MM.1S (cell line): ENCODE results near the gene EPS8L1.

Experiments used
- DNase-seq: peaks from one replicate; pipeline ENCODE4 v3.0.0-alpha.2; 2015
- H2AFZ ChIP-seq: fragments of 300-600 bp; sonication (generic); 2 replicates; pipeline ENCODE4 v1.6.0; 2016; ENCODE audit warnings: antibody characterized with exemption, low read length
- H3F3A ChIP-seq: fragments of 300-600 bp; sonication (generic); 2 replicates; pipeline ENCODE4 v1.6.1; 2016; ENCODE audit warnings: mild to moderate bottlenecking, antibody characterized with exemption, low read length, moderate library complexity, mixed read lengths; ENCODE audit not compliant: insufficient read depth
- H3K27ac ChIP-seq: fragments of 300-600 bp; sonication (generic); 2 replicates; pipeline ENCODE4 v1.5.1; 2016; ENCODE audit warnings: mild to moderate bottlenecking, low read length
- H3K27me3 ChIP-seq: fragments of 300-600 bp; sonication (generic); replicated peaks from 2 replicates; pipeline ENCODE4 v1.6.0; 2016; ENCODE audit warnings: low read length; ENCODE audit not compliant: insufficient read depth
- H3K36me3 ChIP-seq: fragments of 300-600 bp; sonication (generic); replicated peaks from 2 replicates; pipeline ENCODE4 v1.6.1; 2016; ENCODE audit warnings: mild to moderate bottlenecking, low read length, mixed read lengths; ENCODE audit not compliant: insufficient read depth
- H3K4me1 ChIP-seq: fragments of 300-600 bp; sonication (generic); 2 replicates; pipeline ENCODE4 v1.6.1; 2016; ENCODE audit warnings: low read length, mixed read lengths
- H3K4me2 ChIP-seq: fragments of 300-600 bp; sonication (generic); 2 replicates; pipeline ENCODE4 v1.6.0; 2016; ENCODE audit warnings: low read depth, low read length
- H3K4me3 ChIP-seq: fragments of 300-600 bp; sonication (generic); 2 replicates; pipeline ENCODE4 v1.5.1; 2016; ENCODE audit warnings: low read length, mixed read lengths
- H3K79me2 ChIP-seq: fragments of 300-600 bp; sonication (generic); 2 replicates; pipeline ENCODE4 v1.6.1; 2016; ENCODE audit warnings: mixed run types, low read length, mixed read lengths
- H3K9ac ChIP-seq: fragments of 300-600 bp; sonication (generic); 2 replicates; pipeline ENCODE4 v1.6.1; 2016; ENCODE audit warnings: low read length, mixed read lengths
- H3K9me2 ChIP-seq: fragments of 300-600 bp; sonication (generic); replicated peaks from 2 replicates; pipeline ENCODE4 v1.6.1; 2016; ENCODE audit warnings: mild to moderate bottlenecking, low read length, mixed read lengths; ENCODE audit not compliant: insufficient read depth
- H3K9me3 ChIP-seq: fragments of 300-600 bp; sonication (generic); replicated peaks from 2 replicates; pipeline ENCODE4 v1.6.1; 2016; ENCODE audit warnings: mild to moderate bottlenecking, low read length, mixed read lengths; ENCODE audit not compliant: insufficient read depth
- H4K20me1 ChIP-seq: fragments of 300-600 bp; sonication (generic); 2 replicates; pipeline ENCODE4 v1.6.1; 2016; ENCODE audit warnings: mild to moderate bottlenecking, low read length, moderate library complexity, mixed read lengths; ENCODE audit not compliant: insufficient read depth
- CTCF ChIP-seq: fragments of 300-600 bp; sonication (generic); IDR thresholded peaks from 2 replicates; pipeline ENCODE4 v1.5.1; 2016; ENCODE audit warnings: antibody characterized with exemption, low read length, mixed read lengths
- EZH2 ChIP-seq: fragments of 300-600 bp; sonication (generic); optimal IDR thresholded peaks from 2 replicates; pipeline ENCODE3; 2017; ENCODE audit warnings: low read depth, mild to moderate bottlenecking, antibody characterized with exemption, low read length, mixed read lengths
- EZH2phosphoT487 ChIP-seq: fragments of 300-600 bp; sonication (generic); IDR thresholded peaks from 2 replicates; pipeline ENCODE4 v1.6.1; 2018; ENCODE audit warnings: antibody characterized with exemption, low read length

The EPS8L1 gene

GRCh38 chr19:55113570-55114039 lies 37.9 kb downstream of the EPS8L1 start:
- TF ChIP-seq EZH2phosphoT487: no peak
- TF ChIP-seq CTCF: no peak
- no peak for TF ChIP-seq EZH2
- no peaks in the 10 kb centered on the region for H4K20me1 ChIP-seq
- 0 out of 2 replicates have a peak, but pooled peaks cover 4% of the 10 kb centered on the region for H3F3A ChIP-seq
- H3K9me2 ChIP-seq: no peaks in the 10 kb centered on the region
- no peak overlapping the region for H3K4me3 ChIP-seq
- no peaks in the 10 kb centered on the region for H3K9me3 ChIP-seq
- no peak for DNase-seq
- peaks cover 10% of the 10 kb centered on the region; the same call in 1 of the 2 replicates for H3K4me1 ChIP-seq
- H3K27me3 ChIP-seq: peaks cover 1% of the 10 kb centered on the region; the same call in 1 of the 2 replicates
- H3K36me3 ChIP-seq: no peaks in the 10 kb centered on the region
- H3K27ac ChIP-seq: no peak overlapping the region
- H3K4me2 ChIP-seq: no peak overlapping the region
- H2AFZ ChIP-seq: no peak overlapping the region
- H3K79me2 ChIP-seq: peaks cover 56% of the 10 kb centered on the region
- no peak overlapping the region for H3K9ac ChIP-seq

GRCh38 chr19:55114566-55115145 lies 39.0 kb downstream of the EPS8L1 start:
- Histone ChIP-seq H3K4me2 (no peak overlapping the region), H3K4me1 (peaks cover 10% of the 10 kb centered on the region; the same call in 1 of the 2 replicates), H3K27ac (no peak overlapping the region), H3K9ac (no peak overlapping the region), H3K9me2 (no peaks in the 10 kb centered on the region), H2AFZ (no peak overlapping the region), H3K36me3 (no peaks in the 10 kb centered on the region), H3K79me2 (peaks cover 56% of the 10 kb centered on the region), H3K27me3 (peaks cover 7% of the 10 kb centered on the region), H3K9me3 (no peaks in the 10 kb centered on the region), H3K4me3 (no peak overlapping the region), H3F3A (0 out of 2 replicates have a peak, but pooled peaks cover 4% of the 10 kb centered on the region), H4K20me1 (no peaks in the 10 kb centered on the region)
- DNase-seq: no peak
- TF ChIP-seq EZH2phosphoT487 (no peak), CTCF (no peak), EZH2 (no peak)

DNA sequence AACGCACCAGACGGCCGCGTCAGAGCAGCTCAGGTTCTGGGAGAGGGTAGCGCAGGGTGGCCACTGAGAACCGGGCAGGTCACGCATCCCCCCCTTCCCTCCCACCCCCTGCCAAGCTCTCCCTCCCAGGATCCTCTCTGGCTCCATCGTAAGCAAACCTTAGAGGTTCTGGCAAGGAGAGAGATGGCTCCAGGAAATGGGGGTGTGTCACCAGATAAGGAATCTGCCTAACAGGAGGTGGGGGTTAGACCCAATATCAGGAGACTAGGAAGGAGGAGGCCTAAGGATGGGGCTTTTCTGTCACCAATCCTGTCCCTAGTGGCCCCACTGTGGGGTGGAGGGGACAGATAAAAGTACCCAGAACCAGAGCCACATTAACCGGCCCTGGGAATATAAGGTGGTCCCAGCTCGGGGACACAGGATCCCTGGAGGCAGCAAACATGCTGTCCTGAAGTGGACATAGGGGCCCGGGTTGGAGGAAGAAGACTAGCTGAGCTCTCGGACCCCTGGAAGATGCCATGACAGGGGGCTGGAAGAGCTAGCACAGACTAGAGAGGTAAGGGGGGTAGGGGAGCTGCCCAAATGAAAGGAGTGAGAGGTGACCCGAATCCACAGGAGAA lies 39.9 kb downstream of the EPS8L1 start:
- no peak for DNase-seq
- H3K27me3 ChIP-seq: peaks cover 15% of the 10 kb centered on the region
- no peaks in the 10 kb centered on the region for H3K9me2 ChIP-seq
- H3K79me2 ChIP-seq: peaks cover 56% of the 10 kb centered on the region
- TF ChIP-seq EZH2phosphoT487: no peak
- no peak for TF ChIP-seq EZH2
- TF ChIP-seq CTCF: no peak
- no peaks in the 10 kb centered on the region for H3K36me3 ChIP-seq
- H3K27ac ChIP-seq: no peak overlapping the region
- peak overlapping the region; percentile 72; the same call in 1 of the 2 replicates for H3K9ac ChIP-seq
- H4K20me1 ChIP-seq: no peaks in the 10 kb centered on the region
- peak overlapping the region; percentile 93 for H3K4me2 ChIP-seq
- H3K4me1 ChIP-seq: peaks cover 10% of the 10 kb centered on the region; the same call in 1 of the 2 replicates
- peak overlapping the region; percentile 79 for H3K4me3 ChIP-seq
- H2AFZ ChIP-seq: no peak overlapping the region
- H3K9me3 ChIP-seq: no peaks in the 10 kb centered on the region
- 0 out of 2 replicates have a peak, but pooled peaks cover 4% of the 10 kb centered on the region for H3F3A ChIP-seq
